ENCODE data around the gene CGB5. TPM values are rescaled to one million over a fixed set of nuclear protein-coding genes. Genes with fewer than 3 reads are reported as not detected.

CGB5 gene
- total RNA-seq, 2 donors from 2014 or later = 0.44 TPM; not detected in 1

- Histone ChIP-seq H3K36me3 (ENCODE audit: control insufficient read depth, insufficient read depth, low read length) (peaks cover 46% of the 10 kb centered on the region), H3K9ac (ENCODE audit: extremely low read depth, low read length, poor library complexity, severe bottlenecking) (no peak overlapping the region), H3K27me3 (ENCODE audit: control insufficient read depth, insufficient read depth, low read length, poor library complexity, severe bottlenecking) (no peaks in the 10 kb centered on the region), H3K4me3 (ENCODE audit: low read length) (no peak overlapping the region), H3K27ac (ENCODE audit: low read depth, low read length) (no peak overlapping the region), H3K9me3 (ENCODE audit: control insufficient read depth, low read length) (no peaks in the 10 kb centered on the region), H3K4me1 (ENCODE audit: control insufficient read depth, insufficient read depth, low read length) (no peaks in the 10 kb centered on the region)
- no peak for DNase-seq
- Mint-ChIP-seq H3K4me3 (no peak overlapping the region), H3K27ac (no peak overlapping the region), H3K4me1 (no peaks in the 10 kb centered on the region), H3K27me3 (ENCODE audit: insufficient read depth) (no peaks in the 10 kb centered on the region), H3K36me3 (ENCODE audit: low read depth) (peaks cover 31% of the 10 kb centered on the region), H3K9me3 (no peaks in the 10 kb centered on the region)
- WGBS, 2 experiments (ENCODE audit: insufficient coverage in 1 of 2, insufficient read length in 1 of 2) = 96 to 97% methylated on average over 15 to 22 of the region's 22 CpGs
- no peak for TF ChIP-seq CTCF (conservative IDR thresholded peaks at IDR 0.05)
These were observed 36.7 kb upstream of the CGB5 start for GRCh38 chr19:49006905-49007304.

- Histone ChIP-seq H3K36me3 (ENCODE audit: control insufficient read depth, insufficient read depth, low read length) (peaks cover 22% of the 10 kb centered on the region), H3K4me3 (ENCODE audit: low read length) (no peak overlapping the region), H3K4me1 (ENCODE audit: control insufficient read depth, insufficient read depth, low read length) (no peaks in the 10 kb centered on the region), H3K27me3 (ENCODE audit: control insufficient read depth, insufficient read depth, low read length, poor library complexity, severe bottlenecking) (no peaks in the 10 kb centered on the region), H3K9me3 (ENCODE audit: control insufficient read depth, low read length) (no peaks in the 10 kb centered on the region), H3K27ac (ENCODE audit: low read depth, low read length) (no peak overlapping the region), H3K9ac (ENCODE audit: extremely low read depth, low read length, poor library complexity, severe bottlenecking) (no peak overlapping the region)
- Mint-ChIP-seq H3K4me1 (no peaks in the 10 kb centered on the region), H3K4me3 (no peak overlapping the region), H3K36me3 (ENCODE audit: low read depth) (peaks cover 39% of the 10 kb centered on the region), H3K27me3 (ENCODE audit: insufficient read depth) (no peaks in the 10 kb centered on the region), H3K27ac (no peak overlapping the region), H3K9me3 (no peaks in the 10 kb centered on the region)
- TF ChIP-seq CTCF (conservative IDR thresholded peaks at IDR 0.05) = no peak
- 93 to 99% methylated on average over 14 to 18 of the region's 18 CpGs for WGBS, 2 experiments (ENCODE audit: insufficient coverage in 1 of 2, insufficient read length in 1 of 2)
- DNase-seq = no peak
These were observed 33.8 kb upstream of the CGB5 start for GRCh38 chr19:49009828-49010227.

GRCh38 chr19:49010453-49010852, 33.2 kb upstream of the CGB5 start:
- Mint-ChIP-seq H3K4me1 (no peaks in the 10 kb centered on the region), H3K9me3 (no peaks in the 10 kb centered on the region), H3K27me3 (ENCODE audit: insufficient read depth) (no peaks in the 10 kb centered on the region), H3K27ac (no peak overlapping the region), H3K36me3 (ENCODE audit: low read depth) (peaks cover 40% of the 10 kb centered on the region), H3K4me3 (no peak overlapping the region)
- Histone ChIP-seq H3K4me1 (ENCODE audit: control insufficient read depth, insufficient read depth, low read length) (no peaks in the 10 kb centered on the region), H3K9ac (ENCODE audit: extremely low read depth, low read length, poor library complexity, severe bottlenecking) (no peak overlapping the region), H3K27me3 (ENCODE audit: control insufficient read depth, insufficient read depth, low read length, poor library complexity, severe bottlenecking) (no peaks in the 10 kb centered on the region), H3K4me3 (ENCODE audit: low read length) (no peak overlapping the region), H3K9me3 (ENCODE audit: control insufficient read depth, low read length) (no peaks in the 10 kb centered on the region), H3K27ac (ENCODE audit: low read depth, low read length) (no peak overlapping the region), H3K36me3 (ENCODE audit: control insufficient read depth, insufficient read depth, low read length) (peaks cover 22% of the 10 kb centered on the region)
- TF ChIP-seq CTCF (conservative IDR thresholded peaks at IDR 0.05) = no peak
- 90 to 91% methylated on average over 13 to 18 of the region's 18 CpGs for WGBS, 2 experiments (ENCODE audit: insufficient coverage in 1 of 2, insufficient read length in 1 of 2)
- DNase-seq = no peak
